ENCODE measurements around the gene ADCY4.
"Not testable (repeated sequence)": the region's sequence is repeated elsewhere in the genome, so short reads cannot be mapped to it uniquely, and the experiment has no call there.

The ADCY4 gene

DNA sequence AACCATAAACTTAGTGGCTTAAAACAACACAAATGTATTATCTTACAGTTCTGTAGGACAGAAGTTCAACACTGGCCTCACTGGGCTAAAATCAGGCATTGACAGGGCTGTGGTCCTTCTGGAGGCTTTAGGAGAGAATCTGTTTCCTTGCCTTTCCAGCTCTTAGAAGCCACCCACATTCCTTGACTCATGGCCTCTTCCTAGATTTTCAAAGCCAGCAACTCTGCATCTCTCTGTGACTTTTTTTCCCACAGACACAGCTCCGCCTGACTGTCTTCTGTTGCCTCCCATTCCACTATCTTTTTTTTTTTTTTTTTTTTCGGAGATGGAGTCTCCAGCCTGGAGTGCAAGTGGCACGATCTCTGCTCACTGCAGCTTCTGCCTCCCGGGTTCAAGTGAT is 21.3 kb upstream of the ADCY4 start:
- Histone ChIP-seq H3K27me3 (ENCODE audit: insufficient read depth, poor library complexity, severe bottlenecking) (no peaks in the 10 kb centered on the region), H3K4me3 (replicated peaks; ENCODE audit: insufficient read depth, low read length) (no peak overlapping the region), H3K27ac (replicated peaks) (no peak overlapping the region)
- DNase-seq (ENCODE audit: low read depth in 1 of 2, low spot score in 1 of 2): no peak
- TF ChIP-seq, protein P1, sequence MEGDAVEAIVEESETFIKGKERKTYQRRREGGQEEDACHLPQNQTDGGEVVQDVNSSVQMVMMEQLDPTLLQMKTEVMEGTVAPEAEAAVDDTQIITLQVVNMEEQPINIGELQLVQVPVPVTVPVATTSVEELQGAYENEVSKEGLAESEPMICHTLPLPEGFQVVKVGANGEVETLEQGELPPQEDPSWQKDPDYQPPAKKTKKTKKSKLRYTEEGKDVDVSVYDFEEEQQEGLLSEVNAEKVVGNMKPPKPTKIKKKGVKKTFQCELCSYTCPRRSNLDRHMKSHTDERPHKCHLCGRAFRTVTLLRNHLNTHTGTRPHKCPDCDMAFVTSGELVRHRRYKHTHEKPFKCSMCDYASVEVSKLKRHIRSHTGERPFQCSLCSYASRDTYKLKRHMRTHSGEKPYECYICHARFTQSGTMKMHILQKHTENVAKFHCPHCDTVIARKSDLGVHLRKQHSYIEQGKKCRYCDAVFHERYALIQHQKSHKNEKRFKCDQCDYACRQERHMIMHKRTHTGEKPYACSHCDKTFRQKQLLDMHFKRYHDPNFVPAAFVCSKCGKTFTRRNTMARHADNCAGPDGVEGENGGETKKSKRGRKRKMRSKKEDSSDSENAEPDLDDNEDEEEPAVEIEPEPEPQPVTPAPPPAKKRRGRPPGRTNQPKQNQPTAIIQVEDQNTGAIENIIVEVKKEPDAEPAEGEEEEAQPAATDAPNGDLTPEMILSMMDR (IDR thresholded peaks at IDR 0.05; ENCODE audit: insufficient read depth, low read length): no peak
- TF ChIP-seq GABPA (IDR thresholded peaks at IDR 0.05; ENCODE audit: low read depth) (no peak), SPI1 (IDR thresholded peaks at IDR 0.05; ENCODE audit: borderline replicate concordance, low read depth) (no peak)

DNA sequence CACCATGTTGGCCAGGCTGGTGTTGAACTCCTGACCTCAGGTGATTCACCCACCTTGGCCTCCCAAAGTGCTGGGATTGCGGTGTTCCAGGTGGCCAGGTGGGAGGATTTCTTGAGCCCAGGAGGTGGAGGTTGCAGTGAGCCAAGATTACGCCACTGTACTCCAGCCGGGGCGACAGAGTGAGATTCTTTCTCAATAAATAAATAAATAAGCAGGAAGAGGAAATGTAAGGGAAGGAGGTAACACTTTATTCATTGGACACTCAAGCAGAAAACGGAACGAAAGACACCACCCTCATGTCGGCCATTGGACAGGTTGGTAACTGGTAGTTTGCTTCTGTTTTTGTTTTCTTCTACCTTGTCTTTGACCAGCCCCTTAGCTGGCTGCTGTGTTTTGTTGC is 20.1 kb upstream of the ADCY4 start:
- DNase-seq (ENCODE audit: low read depth in 1 of 2, low spot score in 1 of 2): no peak
- Histone ChIP-seq H3K27me3 (ENCODE audit: insufficient read depth, poor library complexity, severe bottlenecking) (no peaks in the 10 kb centered on the region), H3K27ac (replicated peaks) (no peak overlapping the region), H3K4me3 (replicated peaks; ENCODE audit: insufficient read depth, low read length) (no peak overlapping the region)
- no peak for TF ChIP-seq GABPA (IDR thresholded peaks at IDR 0.05; ENCODE audit: low read depth)
- TF ChIP-seq, protein P2, sequence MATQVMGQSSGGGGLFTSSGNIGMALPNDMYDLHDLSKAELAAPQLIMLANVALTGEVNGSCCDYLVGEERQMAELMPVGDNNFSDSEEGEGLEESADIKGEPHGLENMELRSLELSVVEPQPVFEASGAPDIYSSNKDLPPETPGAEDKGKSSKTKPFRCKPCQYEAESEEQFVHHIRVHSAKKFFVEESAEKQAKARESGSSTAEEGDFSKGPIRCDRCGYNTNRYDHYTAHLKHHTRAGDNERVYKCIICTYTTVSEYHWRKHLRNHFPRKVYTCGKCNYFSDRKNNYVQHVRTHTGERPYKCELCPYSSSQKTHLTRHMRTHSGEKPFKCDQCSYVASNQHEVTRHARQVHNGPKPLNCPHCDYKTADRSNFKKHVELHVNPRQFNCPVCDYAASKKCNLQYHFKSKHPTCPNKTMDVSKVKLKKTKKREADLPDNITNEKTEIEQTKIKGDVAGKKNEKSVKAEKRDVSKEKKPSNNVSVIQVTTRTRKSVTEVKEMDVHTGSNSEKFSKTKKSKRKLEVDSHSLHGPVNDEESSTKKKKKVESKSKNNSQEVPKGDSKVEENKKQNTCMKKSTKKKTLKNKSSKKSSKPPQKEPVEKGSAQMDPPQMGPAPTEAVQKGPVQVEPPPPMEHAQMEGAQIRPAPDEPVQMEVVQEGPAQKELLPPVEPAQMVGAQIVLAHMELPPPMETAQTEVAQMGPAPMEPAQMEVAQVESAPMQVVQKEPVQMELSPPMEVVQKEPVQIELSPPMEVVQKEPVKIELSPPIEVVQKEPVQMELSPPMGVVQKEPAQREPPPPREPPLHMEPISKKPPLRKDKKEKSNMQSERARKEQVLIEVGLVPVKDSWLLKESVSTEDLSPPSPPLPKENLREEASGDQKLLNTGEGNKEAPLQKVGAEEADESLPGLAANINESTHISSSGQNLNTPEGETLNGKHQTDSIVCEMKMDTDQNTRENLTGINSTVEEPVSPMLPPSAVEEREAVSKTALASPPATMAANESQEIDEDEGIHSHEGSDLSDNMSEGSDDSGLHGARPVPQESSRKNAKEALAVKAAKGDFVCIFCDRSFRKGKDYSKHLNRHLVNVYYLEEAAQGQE (IDR thresholded peaks at IDR 0.05; ENCODE audit: insufficient replicate concordance, low read depth): no peak
- TF ChIP-seq SPI1 (IDR thresholded peaks at IDR 0.05; ENCODE audit: borderline replicate concordance, low read depth): no peak
- TF ChIP-seq, protein P1 (IDR thresholded peaks at IDR 0.05; ENCODE audit: insufficient read depth, low read length): no peak
- TF ChIP-seq POLR2AphosphoS5 (IDR thresholded peaks at IDR 0.05; ENCODE audit: low read depth): no peak

DNA sequence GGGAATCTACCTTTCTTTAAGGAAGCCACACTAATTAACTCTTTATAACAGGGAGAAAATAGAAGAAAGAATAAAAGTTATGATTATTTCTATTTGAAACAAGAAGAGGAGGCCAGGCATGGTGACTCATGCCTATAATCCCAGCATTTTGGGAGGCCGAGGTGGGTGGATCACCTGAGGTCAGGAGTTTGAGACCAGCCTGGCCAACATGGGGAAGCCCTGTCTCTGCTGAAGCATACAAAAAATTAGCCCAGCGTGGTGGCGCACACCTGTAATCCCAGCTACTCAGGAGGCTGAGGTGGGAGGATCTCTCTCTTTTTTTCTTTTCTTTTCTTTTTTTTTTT is 19.6 kb upstream of the ADCY4 start:
- not testable (repeated sequence) for H3K4me3 ChIP-seq (replicated peaks; ENCODE audit: insufficient read depth, low read length); H3K27me3 ChIP-seq (ENCODE audit: insufficient read depth, poor library complexity, severe bottlenecking); H3K27ac ChIP-seq (replicated peaks); DNase-seq (ENCODE audit: low read depth in 1 of 2, low spot score in 1 of 2)

DNA sequence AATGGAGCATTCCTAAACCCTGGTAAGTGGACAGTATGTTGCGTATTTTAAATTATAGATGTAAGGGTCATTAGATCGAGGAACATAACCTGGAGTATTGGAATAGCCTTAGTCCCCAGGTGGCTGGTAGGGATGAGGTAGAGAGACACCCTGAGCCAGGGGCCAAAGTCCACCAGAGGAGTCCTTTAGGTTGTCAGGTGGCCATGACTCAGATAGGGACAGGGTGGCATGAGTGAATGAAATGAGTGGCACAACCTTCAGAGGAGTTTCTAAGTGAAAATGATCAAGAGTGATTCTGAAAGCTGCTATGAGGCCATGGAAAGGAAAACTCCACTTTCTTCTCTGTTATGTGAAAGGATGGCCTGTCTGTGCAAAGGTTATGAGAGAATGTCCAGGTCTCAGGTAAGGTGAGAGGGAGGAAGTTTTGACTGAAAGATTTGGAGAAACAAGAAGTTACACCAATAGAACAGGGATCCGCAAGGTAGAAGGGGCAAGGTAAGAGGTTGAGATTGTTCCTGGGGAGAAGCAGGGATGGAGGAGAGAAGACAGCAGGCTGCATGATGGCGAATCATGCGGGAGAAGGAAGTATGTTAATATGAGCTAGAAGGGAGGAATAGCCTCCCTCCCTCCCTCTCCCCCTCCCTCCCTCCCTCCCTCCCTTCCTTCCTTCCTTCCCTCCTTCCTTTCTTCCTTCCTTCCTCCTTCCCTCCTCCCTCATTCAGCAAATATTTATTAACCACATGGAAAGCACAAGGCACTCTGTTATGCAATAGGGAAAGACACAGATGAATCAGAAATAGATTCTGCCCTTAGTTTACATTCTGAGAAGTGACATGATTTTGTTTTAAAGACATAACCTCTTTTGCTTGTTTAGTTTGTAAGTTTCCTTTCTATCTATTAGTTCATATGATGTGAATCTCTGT is 18.9 kb upstream of the ADCY4 start:
- no peak overlapping the region for H3K27ac ChIP-seq (replicated peaks)
- TF ChIP-seq GABPA (IDR thresholded peaks at IDR 0.05; ENCODE audit: low read depth) (no peak), SPI1 (IDR thresholded peaks at IDR 0.05; ENCODE audit: borderline replicate concordance, low read depth) (no peak), POLR2AphosphoS5 (IDR thresholded peaks at IDR 0.05; ENCODE audit: low read depth) (no peak)
- TF ChIP-seq, protein P1 (IDR thresholded peaks at IDR 0.05; ENCODE audit: insufficient read depth, low read length): no peak
- TF ChIP-seq, protein P2 (IDR thresholded peaks at IDR 0.05; ENCODE audit: insufficient replicate concordance, low read depth): no peak
- no peak overlapping the region for H3K4me3 ChIP-seq (replicated peaks; ENCODE audit: insufficient read depth, low read length)
- DNase-seq (ENCODE audit: low read depth in 1 of 2, low spot score in 1 of 2): peak in 1 of 2 experiments; percentile 38
- no peaks in the 10 kb centered on the region for H3K27me3 ChIP-seq (ENCODE audit: insufficient read depth, poor library complexity, severe bottlenecking)

Data from HL-60 (cell line).